Astrocyte (in vitro differentiated cells and primary cell): ENCODE measurements around the gene CAPN7. TPM values are rescaled to one million over a fixed set of nuclear protein-coding genes. Genes with fewer than 3 reads are reported as not detected.
A peak's percentile ranks its signal among the peaks of the same experiment; 100 is the strongest.

Experiments
- DNase-seq: peaks from one replicate; pipeline ENCODE4 v3.0.0-alpha.2; 2010; ENCODE audit warnings: low read depth
- FAIRE-seq: peaks from 2 replicates; lab custom pipeline; 2011; peaks lifted over from hg19 to GRCh38; lab: Jason Lieb, UNC
- H2AFZ ChIP-seq: 2 replicates; pipeline ENCODE4 v1.6.0; 2012; ENCODE audit warnings: low read depth, low read length, inconsistent platforms
- H3K27ac ChIP-seq: 2 replicates; pipeline ENCODE4 v1.5.1; 2011; ENCODE audit warnings: low read depth, low read length, inconsistent platforms
- H3K27me3 ChIP-seq: 2 replicates; pipeline ENCODE4 v1.6.0; 2011; ENCODE audit warnings: low read length, inconsistent platforms; ENCODE audit not compliant: insufficient read depth
- H3K36me3 ChIP-seq: 2 replicates; pipeline ENCODE4 v1.5.1; 2011; ENCODE audit warnings: low read length, inconsistent platforms; ENCODE audit not compliant: insufficient read depth
- H3K4me1 ChIP-seq: 2 replicates; pipeline ENCODE4 v1.5.1; 2011; ENCODE audit warnings: low read length, inconsistent platforms; ENCODE audit not compliant: insufficient read depth
- H3K4me2 ChIP-seq: 2 replicates; pipeline ENCODE4 v1.6.0; 2012; ENCODE audit warnings: low read length, inconsistent platforms
- H3K4me3 ChIP-seq: 2 replicates; pipeline ENCODE4 v1.5.1; 2011; ENCODE audit warnings: low read depth, mild to moderate bottlenecking, low read length, inconsistent platforms; ENCODE audit not compliant: insufficient read depth
- H3K79me2 ChIP-seq: 2 replicates; pipeline ENCODE4 v1.6.0; 2012; ENCODE audit warnings: mild to moderate bottlenecking, low read length, inconsistent platforms; ENCODE audit not compliant: insufficient read depth
- H3K9ac ChIP-seq: 2 replicates; pipeline ENCODE4 v1.6.0; 2012; ENCODE audit warnings: mild to moderate bottlenecking, low read length, inconsistent platforms
- H3K9me3 ChIP-seq: 2 replicates; pipeline ENCODE4 v1.5.1; 2012; ENCODE audit warnings: low read depth, mild to moderate bottlenecking, low read length, inconsistent platforms; ENCODE audit not compliant: insufficient read depth
- H4K20me1 ChIP-seq: 2 replicates; pipeline ENCODE4 v1.6.0; 2012; ENCODE audit warnings: low read length, inconsistent platforms; ENCODE audit not compliant: insufficient read depth
- H3K27ac Mint-ChIP-seq: one replicate; pipeline ENCODE4 v1.8.0; 2021; ENCODE audit warnings: mild to moderate bottlenecking, mixed read lengths; ENCODE audit not compliant: unreplicated experiment
- H3K27me3 Mint-ChIP-seq: one replicate; pipeline ENCODE4 v1.8.0; 2021; ENCODE audit warnings: low read depth, mixed read lengths; ENCODE audit not compliant: unreplicated experiment
- H3K36me3 Mint-ChIP-seq: one replicate; pipeline ENCODE4 v1.8.0; 2021; ENCODE audit warnings: low read depth, mixed read lengths; ENCODE audit not compliant: unreplicated experiment
- H3K4me1 Mint-ChIP-seq: one replicate; pipeline ENCODE4 v1.8.0; 2021; ENCODE audit warnings: low read depth, mixed read lengths; ENCODE audit not compliant: unreplicated experiment
- H3K4me3 Mint-ChIP-seq: one replicate; pipeline ENCODE4 v1.8.0; 2021; ENCODE audit warnings: mild to moderate bottlenecking, moderate library complexity, mixed read lengths; ENCODE audit not compliant: unreplicated experiment
- H3K9me3 Mint-ChIP-seq: one replicate; pipeline ENCODE4 v1.8.0; 2021; ENCODE audit warnings: mild to moderate bottlenecking, mixed read lengths; ENCODE audit not compliant: unreplicated experiment
- EZH2 ChIP-seq: IDR thresholded peaks from 2 replicates; pipeline ENCODE4 v1.6.1; 2012; ENCODE audit warnings: mild to moderate bottlenecking, low read length, inconsistent platforms; ENCODE audit not compliant: insufficient read depth
- total RNA-seq: library from RNA; stranded (reverse); gene quantifications from 2 replicates; pipeline ENCODE4 v1.2.1, GENCODE V29; 2021
- TF ChIP-seq, protein P1 (sequence below): IDR thresholded peaks from 2 replicates; pipeline ENCODE4 v1.5.1; 2011; ENCODE audit warnings: low read depth, mild to moderate bottlenecking, inconsistent platforms, low read length, moderate library complexity; ENCODE audit not compliant: insufficient read depth

Gene CAPN7
- total RNA-seq, 1 donor from 2014 or later, result 36.8 TPM

DNA sequence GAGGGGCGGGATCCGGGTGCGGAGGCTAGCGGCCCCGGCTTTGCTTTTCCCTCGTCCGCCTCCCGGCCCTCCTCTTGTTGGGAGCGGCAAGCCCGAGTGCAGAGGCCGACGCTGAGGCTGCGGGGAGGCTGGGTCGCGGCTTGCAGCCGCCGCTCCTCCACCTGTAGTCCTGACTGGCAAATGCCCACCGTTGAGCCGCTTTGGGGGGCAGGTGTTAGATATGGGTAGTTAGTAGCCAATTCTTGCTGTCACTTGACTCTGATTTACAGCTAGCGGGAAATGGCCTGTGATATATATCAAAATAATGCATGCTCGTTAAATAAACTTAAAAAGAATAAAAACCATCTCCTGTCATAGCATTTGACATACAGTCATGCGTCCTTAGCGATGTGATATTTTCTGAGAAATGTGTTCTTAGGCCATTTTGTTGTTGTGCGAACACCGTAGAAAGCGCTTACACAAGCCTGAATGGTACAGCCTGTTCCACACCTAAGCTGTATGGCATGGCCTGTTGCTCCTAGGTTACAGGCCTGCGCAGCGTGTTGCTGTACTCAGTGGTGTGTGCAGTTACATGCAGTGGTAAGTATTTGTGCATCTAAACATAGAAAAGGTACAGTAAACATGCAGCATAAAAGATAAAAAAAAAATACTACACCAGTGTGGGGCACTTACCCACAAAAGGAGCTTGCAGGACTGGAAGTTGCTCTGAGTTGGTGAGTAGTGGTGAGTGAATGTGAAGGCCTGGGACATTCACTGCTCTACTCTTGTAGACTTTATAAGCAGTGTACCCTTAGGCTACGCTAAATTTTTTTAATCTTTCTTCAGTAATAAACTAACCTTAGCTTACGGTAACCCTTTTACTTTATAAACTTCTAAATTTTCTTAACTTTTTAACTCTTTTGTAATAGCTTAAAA lies 873 bp downstream of the CAPN7 start:
- Histone ChIP-seq H3K4me3 (peak overlapping the region; percentile 83), H3K27ac (peak overlapping the region; percentile 87), H3K4me2 (peak overlapping the region; percentile 88), H3K79me2 (peaks cover 53% of the 10 kb centered on the region), H3K27me3 (no peaks in the 10 kb centered on the region), H3K9me3 (no peaks in the 10 kb centered on the region), H3K36me3 (no peaks in the 10 kb centered on the region), H3K9ac (peak overlapping the region; percentile 94), H3K4me1 (peaks cover 11% of the 10 kb centered on the region), H4K20me1 (peaks cover 32% of the 10 kb centered on the region), H2AFZ (peak overlapping the region; percentile 92)
- Mint-ChIP-seq H3K36me3 (peaks cover under 1% of the 10 kb centered on the region), H3K9me3 (no peaks in the 10 kb centered on the region), H3K27ac (peak overlapping the region; percentile 47), H3K27me3 (no peaks in the 10 kb centered on the region), H3K4me3 (peak overlapping the region; percentile 95), H3K4me1 (peaks cover 24% of the 10 kb centered on the region)
- FAIRE-seq (no peak), DNase-seq (peak; percentile 39)
- TF ChIP-seq EZH2, result no peak
- TF ChIP-seq, protein P1, sequence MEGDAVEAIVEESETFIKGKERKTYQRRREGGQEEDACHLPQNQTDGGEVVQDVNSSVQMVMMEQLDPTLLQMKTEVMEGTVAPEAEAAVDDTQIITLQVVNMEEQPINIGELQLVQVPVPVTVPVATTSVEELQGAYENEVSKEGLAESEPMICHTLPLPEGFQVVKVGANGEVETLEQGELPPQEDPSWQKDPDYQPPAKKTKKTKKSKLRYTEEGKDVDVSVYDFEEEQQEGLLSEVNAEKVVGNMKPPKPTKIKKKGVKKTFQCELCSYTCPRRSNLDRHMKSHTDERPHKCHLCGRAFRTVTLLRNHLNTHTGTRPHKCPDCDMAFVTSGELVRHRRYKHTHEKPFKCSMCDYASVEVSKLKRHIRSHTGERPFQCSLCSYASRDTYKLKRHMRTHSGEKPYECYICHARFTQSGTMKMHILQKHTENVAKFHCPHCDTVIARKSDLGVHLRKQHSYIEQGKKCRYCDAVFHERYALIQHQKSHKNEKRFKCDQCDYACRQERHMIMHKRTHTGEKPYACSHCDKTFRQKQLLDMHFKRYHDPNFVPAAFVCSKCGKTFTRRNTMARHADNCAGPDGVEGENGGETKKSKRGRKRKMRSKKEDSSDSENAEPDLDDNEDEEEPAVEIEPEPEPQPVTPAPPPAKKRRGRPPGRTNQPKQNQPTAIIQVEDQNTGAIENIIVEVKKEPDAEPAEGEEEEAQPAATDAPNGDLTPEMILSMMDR, result no peak

DNA sequence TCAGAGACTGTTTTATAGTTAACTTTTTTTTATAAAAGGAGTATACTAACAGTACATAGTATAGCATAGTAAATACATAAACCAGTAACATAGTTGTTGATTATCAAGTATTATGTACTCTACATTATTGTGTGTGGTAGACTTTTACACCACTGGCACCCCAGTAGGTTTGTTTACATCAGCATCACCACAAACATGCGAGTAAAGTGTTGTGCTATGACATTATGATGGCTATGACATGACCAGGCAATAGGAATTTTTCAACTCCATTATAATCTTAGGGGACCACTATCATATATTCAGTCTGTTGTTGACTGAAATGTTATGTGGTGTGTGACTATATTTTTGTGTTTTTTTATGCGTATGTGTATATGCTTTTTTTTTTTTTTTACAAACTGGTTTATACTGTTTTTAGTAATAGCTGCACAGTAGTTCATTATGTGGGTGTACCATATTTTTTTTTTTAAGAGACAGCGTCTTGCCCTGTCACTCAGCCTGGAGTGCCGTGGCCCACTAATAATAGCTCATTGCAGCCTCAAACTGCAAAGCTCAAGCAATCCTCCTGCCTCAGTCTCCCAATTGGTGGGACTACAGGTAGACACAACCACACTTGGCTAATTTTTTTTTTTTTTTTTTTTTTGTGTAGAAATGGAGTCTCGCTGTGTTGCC lies 1.9 kb downstream of the CAPN7 start:
- Mint-ChIP-seq H3K27ac (no peak overlapping the region), H3K4me1 (peaks cover 22% of the 10 kb centered on the region), H3K27me3 (no peaks in the 10 kb centered on the region), H3K4me3 (peak overlapping the region; percentile 95), H3K9me3 (no peaks in the 10 kb centered on the region), H3K36me3 (peaks cover 5% of the 10 kb centered on the region)
- Histone ChIP-seq H2AFZ (no peak overlapping the region), H3K4me1 (peaks cover 11% of the 10 kb centered on the region), H3K4me3 (peak overlapping the region; percentile 83), H3K79me2 (peaks cover 53% of the 10 kb centered on the region), H3K27ac (no peak overlapping the region), H4K20me1 (peaks cover 32% of the 10 kb centered on the region), H3K4me2 (peak overlapping the region; percentile 88), H3K36me3 (peaks cover 5% of the 10 kb centered on the region), H3K9me3 (no peaks in the 10 kb centered on the region), H3K9ac (peak overlapping the region; percentile 94), H3K27me3 (no peaks in the 10 kb centered on the region)
- TF ChIP-seq, protein P1, result no peak
- TF ChIP-seq EZH2, result no peak
- DNase-seq (no peak), FAIRE-seq (no peak)
